Right lung (tissue), 5 donors: ENCODE data around the gene TBC1D9. TPM values are rescaled to one million over a fixed set of nuclear protein-coding genes. Genes with fewer than 3 reads are reported as not detected.

Experiments used
- DNase-seq, 2 donors: peaks; one replicate each; pipeline ENCODE4 v3.0.0-alpha.2; 2013
- polyA plus RNA-seq, 5 donors: library from polyadenylated mRNA; unstranded; fragments of 120-200 nt; gene quantifications; one replicate each; pipeline versions ENCODE4 v1.2.1 to v1.2.3, GENCODE V29; 2013; ENCODE audit warnings: inconsistent platforms in 1 of 5, low replicate concordance in 1 of 5; ENCODE audit not compliant: insufficient read length in 5 of 5, insufficient read depth in 1 of 5

Gene TBC1D9
- polyA plus RNA-seq, 5 donors = 22.4 to 33.8 (median 33.2) TPM

DNA sequence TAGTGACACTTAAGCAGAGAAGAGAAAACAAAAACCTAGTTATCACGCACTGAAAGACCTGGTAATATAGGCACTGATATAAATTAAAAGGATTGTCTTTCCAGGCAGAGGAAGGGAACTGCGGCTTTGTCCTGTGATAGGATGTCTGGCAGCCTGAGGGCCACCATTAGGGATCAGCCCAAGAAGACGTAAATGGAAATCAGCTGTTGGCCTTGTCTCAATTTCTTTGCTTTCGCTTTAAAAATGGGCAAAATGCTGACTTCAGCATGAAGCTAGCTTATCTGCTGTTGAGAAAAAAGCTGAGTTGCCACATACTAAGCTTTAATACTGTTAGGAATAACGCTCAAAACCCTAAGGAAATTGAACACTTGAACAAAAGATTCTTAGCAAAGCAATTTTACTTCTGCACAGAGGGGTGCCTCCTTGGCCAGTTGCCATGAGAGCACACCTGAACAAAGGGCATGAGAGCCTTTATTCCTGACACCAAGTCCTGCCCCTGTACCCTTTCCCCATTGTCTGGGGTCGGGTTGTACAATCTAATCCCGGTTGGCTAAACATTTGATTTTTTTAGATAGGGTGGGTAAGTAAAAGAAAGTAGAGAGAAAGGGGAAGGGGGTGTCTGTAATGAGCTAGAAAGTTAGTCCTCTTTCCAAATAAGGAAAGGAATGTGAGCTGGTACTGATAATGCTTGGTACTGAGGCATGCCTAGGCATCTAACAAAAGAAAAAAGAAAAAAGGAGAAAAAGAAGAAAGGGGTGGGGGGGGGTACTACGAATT lies 102.3 kb downstream of the TBC1D9 start:
- DNase-seq = peak; percentile 72 to 81

DNA sequence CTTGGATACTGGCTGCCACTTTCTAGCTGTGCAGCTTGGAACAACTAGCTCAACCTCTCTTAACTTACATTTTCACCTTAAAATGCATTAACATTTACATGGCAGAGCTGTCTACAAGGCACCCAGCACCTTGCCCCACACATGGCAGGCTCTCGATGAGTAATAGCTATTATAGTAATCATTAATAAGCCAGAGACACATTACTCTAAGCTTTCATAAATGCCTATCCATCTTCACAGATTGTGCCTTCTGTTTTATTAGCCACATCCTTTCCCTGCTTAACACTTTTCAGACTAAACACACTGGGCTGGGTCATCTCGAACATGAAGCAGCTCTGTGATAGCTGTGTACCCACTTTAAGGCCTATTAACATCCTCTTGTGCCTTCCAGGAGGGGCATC lies 103.6 kb downstream of the TBC1D9 start:
- DNase-seq = no peak

DNA sequence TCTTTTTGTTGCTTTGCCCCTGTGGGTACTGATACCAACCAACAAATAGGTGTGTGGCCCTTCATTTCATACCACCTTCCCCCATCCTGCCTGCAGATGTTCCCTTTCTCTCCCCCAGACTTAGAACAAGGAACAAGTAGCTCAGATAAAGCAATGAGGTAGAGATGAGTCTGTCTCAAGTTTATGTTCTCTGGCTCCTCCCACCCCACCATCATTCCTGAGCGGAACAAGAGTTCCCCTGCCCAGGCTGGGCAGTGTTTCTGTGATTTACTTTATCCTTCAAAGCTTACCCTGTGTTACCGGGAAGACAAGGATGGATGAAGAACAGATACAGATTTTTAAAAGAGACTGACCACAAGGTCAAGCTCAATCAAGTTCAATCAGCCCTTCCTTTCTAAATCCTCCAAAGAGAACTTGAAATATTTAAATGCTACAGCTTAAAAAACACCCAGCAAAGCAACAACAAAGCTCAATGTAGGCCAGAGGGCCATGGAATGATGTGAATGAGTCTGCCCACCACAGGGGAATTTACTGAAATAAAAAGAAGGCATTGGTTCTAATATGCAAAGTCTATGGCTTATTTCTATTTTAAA lies 107.4 kb downstream of the TBC1D9 start:
- DNase-seq = no peak

GRCh38 chr4:140645614-140646412 lies 110.4 kb downstream of the TBC1D9 start:
- no peak for DNase-seq

GRCh38 chr4:140645196-140645595 lies 111.0 kb downstream of the TBC1D9 start:
- DNase-seq = no peak

DNA sequence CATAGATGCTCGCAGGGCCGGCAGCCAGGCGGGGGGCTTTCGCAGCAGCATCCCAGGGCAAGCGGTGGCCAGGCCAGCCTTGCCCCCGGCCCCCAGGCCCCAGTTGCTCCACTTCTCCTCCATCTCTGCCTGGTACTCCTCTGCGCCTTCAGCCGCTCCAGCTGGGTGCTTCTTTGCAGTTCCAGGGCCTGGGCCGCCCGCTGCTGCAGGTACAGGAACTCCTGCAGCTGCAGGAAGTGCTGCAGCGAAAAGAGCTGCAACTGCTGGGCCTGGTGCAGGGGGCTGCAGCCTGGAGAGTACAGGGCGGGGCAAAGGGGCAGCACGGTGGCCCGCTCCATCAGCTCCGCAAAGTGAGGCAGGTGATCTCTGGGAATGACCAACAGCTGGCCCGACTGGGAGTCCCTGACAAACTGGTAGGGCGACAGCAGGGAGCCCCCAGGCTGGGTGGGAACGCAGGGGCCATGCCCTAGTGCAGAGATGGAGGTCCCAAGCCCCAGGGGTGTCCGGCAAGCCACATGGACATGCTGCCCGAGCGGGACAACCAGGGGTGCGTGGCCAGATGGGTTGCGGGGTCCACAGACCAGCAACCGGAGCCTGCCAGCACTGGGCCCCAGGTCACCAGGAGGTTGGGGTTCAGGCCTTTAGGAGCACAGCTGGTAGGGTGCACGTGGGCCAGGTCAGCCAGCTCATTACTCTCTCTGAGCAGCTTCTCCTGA lies 111.6 kb downstream of the TBC1D9 start:
- DNase-seq = no peak

DNA sequence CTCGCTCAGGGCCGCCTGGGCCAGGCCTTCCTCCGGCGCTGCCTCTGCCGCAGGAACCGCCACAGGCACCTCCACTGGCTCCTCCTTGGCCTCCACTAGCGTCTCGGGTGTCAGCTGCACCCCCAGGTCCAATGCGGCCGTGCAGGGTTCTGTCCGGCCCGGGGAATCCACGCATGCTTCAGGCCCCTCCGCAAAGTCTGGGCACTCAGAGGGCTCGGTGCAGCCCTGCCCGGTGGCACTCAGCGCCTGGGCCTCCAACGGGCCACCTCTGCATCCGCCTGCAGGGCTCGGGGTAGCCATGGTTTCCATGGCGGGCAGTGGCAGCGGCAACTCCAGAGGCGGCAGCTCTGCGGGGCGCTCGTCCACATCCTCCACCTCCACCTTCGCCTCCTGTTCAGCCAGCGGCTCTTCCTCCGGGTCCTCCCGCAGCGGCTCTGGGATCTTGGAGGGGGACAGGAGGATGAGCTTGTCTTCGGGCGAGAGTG lies 112.6 kb downstream of the TBC1D9 start:
- DNase-seq = no peak

- DNase-seq = no peak
Measured at GRCh38 chr4:140642674-140643437, 113.3 kb downstream of the TBC1D9 start.

GRCh38 chr4:140641789-140642439 lies 114.3 kb downstream of the TBC1D9 start:
- DNase-seq = peak in 1 of 2 donors; percentile 49

- DNase-seq = no peak
Measured at GRCh38 chr4:140641105-140641555, 115.1 kb downstream of the TBC1D9 start.

- no peak for DNase-seq
Measured at GRCh38 chr4:140640150-140640748, 115.9 kb downstream of the TBC1D9 start.

DNA sequence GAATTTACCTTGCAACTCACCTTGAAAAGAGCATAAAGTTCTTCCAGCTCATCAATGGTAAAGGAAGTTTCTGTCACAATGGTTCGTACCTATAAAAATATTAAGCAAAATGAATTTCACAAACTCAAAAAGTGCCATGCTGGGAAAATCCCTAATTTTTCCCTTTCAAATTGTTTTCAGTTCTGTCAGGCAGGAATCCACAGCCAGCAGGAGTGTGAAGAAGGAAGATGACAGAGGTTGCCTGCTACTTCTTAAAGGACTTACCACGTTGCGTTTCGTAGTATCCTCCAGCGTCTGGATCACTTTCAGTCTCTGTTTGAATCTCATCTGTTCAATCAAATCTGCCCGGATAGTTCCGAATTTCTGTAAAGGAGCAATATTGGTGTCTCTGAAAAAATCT lies 117.1 kb downstream of the TBC1D9 start:
- DNase-seq = no peak

GRCh38 chr4:140637836-140638235 lies 118.3 kb downstream of the TBC1D9 start:
- no peak for DNase-seq

GRCh38 chr4:140635606-140636005 lies 120.6 kb downstream of the TBC1D9 start:
- DNase-seq = no peak

DNA sequence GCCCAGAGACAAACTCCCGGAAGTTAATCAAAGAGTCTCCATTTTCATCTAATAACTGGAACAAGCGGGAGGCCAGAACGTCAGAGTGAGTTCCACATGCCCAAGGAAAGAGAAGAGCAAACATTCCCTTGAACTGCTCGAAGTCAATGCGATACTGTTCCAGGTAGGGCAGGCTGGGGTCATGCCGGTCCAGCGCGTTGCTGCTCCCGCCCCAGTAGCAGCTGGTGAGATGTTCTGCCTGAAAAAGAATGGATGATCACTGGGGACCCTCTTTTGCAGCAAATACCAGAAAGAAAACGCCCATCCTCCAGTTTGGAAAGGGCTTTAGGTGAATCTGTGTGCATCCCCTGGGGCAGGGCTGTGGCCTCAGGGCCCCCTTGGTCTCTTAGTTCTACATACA lies 122.2 kb downstream of the TBC1D9 start:
- DNase-seq = no peak

- DNase-seq = no peak
Measured at GRCh38 chr4:140633124-140633523, 123.1 kb downstream of the TBC1D9 start.

DNA sequence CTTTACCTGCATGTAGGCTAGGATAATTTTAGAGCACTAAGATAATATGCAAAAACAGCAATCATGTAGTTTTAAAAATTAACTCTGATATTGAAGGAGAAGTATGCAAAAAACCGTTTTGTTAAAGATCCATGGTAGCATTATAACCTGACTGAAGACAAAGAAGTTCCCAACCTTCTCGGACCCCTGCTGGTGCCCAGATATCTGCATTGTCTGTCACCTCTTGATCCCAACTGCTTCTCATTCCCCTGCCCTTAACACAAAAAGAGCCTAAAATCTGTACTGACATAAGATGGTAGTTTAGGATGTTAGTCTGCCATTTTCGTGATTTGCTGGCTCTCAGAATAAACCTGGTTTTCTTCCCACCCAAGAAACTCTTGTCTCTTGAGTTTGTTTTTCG lies 125.9 kb downstream of the TBC1D9 start:
- no peak for DNase-seq

GRCh38 chr4:140628016-140628415 lies 128.2 kb downstream of the TBC1D9 start:
- DNase-seq = no peak

GRCh38 chr4:140626661-140627376 lies 129.4 kb downstream of the TBC1D9 start:
- DNase-seq = no peak
